ENCODE measurements around the gene LEFTY1. TPM values are rescaled to one million over a fixed set of nuclear protein-coding genes. Genes with fewer than 3 reads are reported as not detected.
A peak's percentile ranks its signal among the peaks of the same experiment; 100 is the strongest.

The LEFTY1 gene
- polyA plus RNA-seq, 2 donors, result 0.02 to 0.10 TPM

DNA sequence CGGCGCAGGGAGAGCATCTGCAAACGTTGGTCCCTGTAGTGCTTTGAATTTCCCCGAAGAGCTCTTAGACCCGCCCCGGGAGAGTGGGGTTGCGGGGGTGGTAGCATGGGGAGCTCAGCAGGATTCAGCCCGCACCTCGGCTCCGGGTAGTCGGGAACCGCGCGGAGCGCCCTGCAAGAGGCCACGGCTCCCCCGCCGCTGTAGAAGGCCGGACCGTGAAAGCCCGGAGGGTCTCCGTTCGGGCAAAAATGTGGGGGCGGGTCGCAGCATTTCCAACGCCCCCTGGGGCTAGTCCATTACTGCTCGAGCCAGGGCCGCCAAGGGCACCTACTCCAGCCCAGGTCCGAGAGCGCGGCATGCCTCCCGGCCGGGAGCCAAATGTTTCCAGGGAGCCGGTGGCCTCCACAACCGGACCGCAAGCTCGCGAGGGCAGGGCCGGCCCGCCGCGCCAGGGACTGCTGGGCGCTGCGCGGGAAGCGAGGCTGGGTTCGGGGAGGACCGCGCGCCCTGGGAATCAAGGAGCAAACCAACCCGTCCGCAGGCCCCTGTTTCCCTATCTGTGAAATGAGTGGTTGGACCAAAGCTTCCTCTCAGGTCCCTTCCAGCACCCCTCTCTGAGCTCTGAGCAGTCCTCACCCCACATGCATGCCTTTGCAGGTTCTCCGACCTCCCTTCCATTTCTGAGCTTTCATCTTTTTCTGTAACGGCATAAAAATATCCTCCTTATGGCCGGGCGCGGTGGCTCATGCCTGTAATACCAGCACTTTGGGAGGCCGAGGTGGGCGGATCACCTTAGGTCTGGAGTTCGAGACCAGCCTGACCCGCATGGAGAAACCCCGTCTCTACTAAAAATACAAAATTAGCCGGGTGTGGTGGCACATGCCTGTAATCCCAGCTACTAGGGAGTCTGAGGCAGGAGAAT, 6.0 kb downstream of the LEFTY1 start:
- peaks cover 0 to 2% of the 10 kb centered on the region in 2 donors for H3K36me3 ChIP-seq (ENCODE audit: control insufficient read depth in 2 of 2, insufficient read depth in 2 of 2, low read length in 1 of 2)
- H3K4me1 ChIP-seq (ENCODE audit: control insufficient read depth in 2 of 2, insufficient read depth in 2 of 2, low read length in 1 of 2), result peaks cover 9 to 21% of the 10 kb centered on the region in 2 donors
- WGBS, 2 donors, result 5% methylated on average over 54 to 63 of the region's 63 CpGs
- no peaks in the 10 kb centered on the region for H3K9me3 ChIP-seq (ENCODE audit: control insufficient read depth in 2 of 2, insufficient read depth in 1 of 2, low read depth in 1 of 2, low read length in 1 of 2)
- no peaks in the 10 kb centered on the region for H3K27me3 ChIP-seq (ENCODE audit: control insufficient read depth in 1 of 2, insufficient read depth in 2 of 2, low read length in 2 of 2)
- H3K4me3 ChIP-seq (ENCODE audit: low read depth in 1 of 2, low read length in 2 of 2), result peak overlapping the region; percentile 90 to 98
- H3K27ac ChIP-seq (ENCODE audit: low read depth in 2 of 2, low read length in 1 of 2), result peak overlapping the region; percentile 82 to 88

DNA sequence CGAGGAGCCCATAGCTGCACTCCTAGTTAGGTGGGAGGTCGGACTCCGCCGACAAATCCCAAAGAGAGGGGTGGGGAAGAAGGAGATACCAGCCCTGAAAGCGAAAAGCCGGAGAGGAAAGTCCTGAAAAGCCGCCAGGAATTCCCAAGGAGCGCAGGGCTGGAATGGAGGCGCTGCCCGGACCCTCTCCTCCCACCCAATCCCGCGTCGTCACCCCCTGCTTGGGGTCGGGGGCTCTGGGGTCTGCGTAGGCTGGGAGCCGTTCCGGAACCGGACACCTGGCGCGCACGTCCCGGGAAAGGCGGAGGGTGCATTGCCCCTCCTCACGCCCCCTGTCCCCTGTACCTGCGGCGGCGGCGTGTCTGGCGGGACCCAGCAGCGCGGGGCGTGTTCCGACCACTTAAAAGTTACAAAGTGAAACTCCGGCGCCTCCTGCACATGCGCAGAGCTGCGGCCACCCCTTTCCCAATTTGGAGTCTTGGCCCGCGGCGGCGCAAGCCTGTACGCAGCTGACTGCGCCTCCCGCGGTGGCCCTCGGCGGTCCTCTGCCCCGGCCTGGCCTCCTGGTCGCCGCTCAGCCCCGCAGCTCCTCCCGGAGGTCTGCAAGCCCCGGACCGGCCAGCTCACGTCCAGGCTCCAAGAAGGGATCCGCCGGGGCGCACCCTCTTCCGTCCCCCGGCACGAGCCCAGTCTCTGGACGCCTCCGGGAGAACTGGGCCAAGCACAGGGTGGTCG, 6.8 kb downstream of the LEFTY1 start, which contains the start of gene TMEM63A:
TMEM63A (minus strand) TSS at position 422 of the 735 bp plus-strand sequence. CDS start 4,800 bp downstream, outside the sequence.
- 0 to 1% methylated on average over 55 to 64 of the region's 64 CpGs for WGBS, 2 donors
- peak within 1 kb of the TSS; percentile 82 to 88 for H3K27ac ChIP-seq (ENCODE audit: low read depth in 2 of 2, low read length in 1 of 2)
- H3K4me3 ChIP-seq (ENCODE audit: low read depth in 1 of 2, low read length in 2 of 2), result peak within 1 kb of the TSS; percentile 90 to 98
- no peaks in the 10 kb centered on the region for H3K27me3 ChIP-seq (ENCODE audit: control insufficient read depth in 1 of 2, insufficient read depth in 2 of 2, low read length in 2 of 2)
- H3K4me1 ChIP-seq (ENCODE audit: control insufficient read depth in 2 of 2, insufficient read depth in 2 of 2, low read length in 1 of 2), result peaks cover 9 to 23% of the 10 kb centered on the region in 2 donors
- H3K36me3 ChIP-seq (ENCODE audit: control insufficient read depth in 2 of 2, insufficient read depth in 2 of 2, low read length in 1 of 2), result peaks cover 0 to 5% of the 10 kb centered on the region in 2 donors
- H3K9me3 ChIP-seq (ENCODE audit: control insufficient read depth in 2 of 2, insufficient read depth in 1 of 2, low read depth in 1 of 2, low read length in 1 of 2), result no peaks in the 10 kb centered on the region

DNA sequence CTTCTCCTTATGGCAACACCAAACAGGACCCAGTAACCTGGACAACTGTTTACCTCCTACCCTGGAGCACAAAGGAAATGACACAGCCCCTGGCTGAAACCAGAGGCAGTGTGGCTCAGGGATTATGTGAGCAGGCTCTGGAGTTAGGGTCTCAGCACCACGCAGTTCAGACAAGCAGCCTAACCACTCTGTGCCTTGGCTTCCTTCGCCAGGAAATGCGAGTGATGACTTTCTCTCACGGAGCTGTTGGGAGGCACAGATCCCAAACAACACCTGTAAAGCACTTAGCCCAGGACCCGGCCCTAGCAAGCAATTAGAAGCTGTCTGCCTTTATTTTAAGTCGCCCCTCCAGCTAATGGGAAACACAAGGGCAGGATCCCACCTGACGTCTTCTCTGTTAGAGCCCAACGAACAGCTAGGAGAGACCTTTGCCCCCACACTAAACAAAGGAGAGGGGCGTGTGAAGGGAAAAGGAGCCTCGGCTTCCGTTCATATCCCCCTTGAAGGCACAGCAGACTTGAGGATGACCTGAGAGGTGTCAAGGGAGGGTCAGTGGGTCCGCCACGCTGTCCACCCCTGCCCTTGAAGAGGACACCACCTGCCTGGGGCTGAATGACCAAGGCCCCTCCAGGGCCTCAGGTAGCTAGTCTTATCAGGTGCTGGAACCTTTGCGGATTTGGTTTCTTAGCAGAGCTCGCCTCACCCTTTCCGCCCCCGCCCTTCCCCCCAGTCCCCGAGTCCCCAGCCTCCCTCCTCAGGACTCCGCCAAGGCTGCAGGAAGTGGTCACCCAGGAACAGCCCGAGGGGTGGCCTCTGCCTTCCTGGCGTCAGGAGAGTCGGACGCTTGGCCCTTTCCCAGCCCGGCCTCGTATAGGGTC, 7.6 kb downstream of the LEFTY1 start:
- Histone ChIP-seq H3K27me3 (ENCODE audit: control insufficient read depth in 1 of 2, insufficient read depth in 2 of 2, low read length in 2 of 2) (no peaks in the 10 kb centered on the region), H3K4me1 (ENCODE audit: control insufficient read depth in 2 of 2, insufficient read depth in 2 of 2, low read length in 1 of 2) (peaks cover 11 to 23% of the 10 kb centered on the region in 2 donors), H3K9me3 (ENCODE audit: control insufficient read depth in 2 of 2, insufficient read depth in 1 of 2, low read depth in 1 of 2, low read length in 1 of 2) (no peaks in the 10 kb centered on the region), H3K4me3 (ENCODE audit: low read depth in 1 of 2, low read length in 2 of 2) (peak overlapping the region; percentile 90 to 98), H3K27ac (ENCODE audit: low read depth in 2 of 2, low read length in 1 of 2) (peak overlapping the region; percentile 82 to 88), H3K36me3 (ENCODE audit: control insufficient read depth in 2 of 2, insufficient read depth in 2 of 2, low read length in 1 of 2) (peaks cover 0 to 5% of the 10 kb centered on the region in 2 donors)
- WGBS, 2 donors, result 3 to 8% methylated on average over 25 of the region's 25 CpGs

DNA sequence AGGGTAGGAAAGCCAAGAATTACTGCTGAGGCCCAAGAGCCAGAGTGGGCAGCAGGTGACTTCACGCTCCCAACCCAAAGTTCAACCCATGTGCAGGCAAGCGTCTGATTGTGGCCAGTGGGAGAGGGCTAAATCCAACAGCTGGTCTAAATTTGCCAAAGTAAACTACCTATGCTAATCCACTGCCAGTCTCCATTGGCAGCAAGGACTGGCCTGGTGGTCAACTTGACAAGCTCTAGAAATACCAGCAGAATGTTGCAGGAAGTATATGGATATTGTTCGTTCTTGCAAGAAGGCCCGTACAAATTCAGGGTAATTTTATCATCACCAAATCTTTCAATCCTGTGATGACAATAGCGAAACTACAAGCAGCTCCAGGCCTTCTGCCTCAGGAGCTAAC, 8.3 kb downstream of the LEFTY1 start:
- H3K27me3 ChIP-seq (ENCODE audit: control insufficient read depth in 1 of 2, insufficient read depth in 2 of 2, low read length in 2 of 2), result no peaks in the 10 kb centered on the region
- peak overlapping the region in 1 of 2 donors; percentile 88 for H3K27ac ChIP-seq (ENCODE audit: low read depth in 2 of 2, low read length in 1 of 2)
- 46 to 67% methylated on average over 5 of the region's 5 CpGs for whole genome bisulfite sequencing, 2 donors
- peaks cover 0 to 5% of the 10 kb centered on the region in 2 donors for H3K36me3 ChIP-seq (ENCODE audit: control insufficient read depth in 2 of 2, insufficient read depth in 2 of 2, low read length in 1 of 2)
- peaks cover 11 to 26% of the 10 kb centered on the region in 2 donors for H3K4me1 ChIP-seq (ENCODE audit: control insufficient read depth in 2 of 2, insufficient read depth in 2 of 2, low read length in 1 of 2)
- H3K9me3 ChIP-seq (ENCODE audit: control insufficient read depth in 2 of 2, insufficient read depth in 1 of 2, low read depth in 1 of 2, low read length in 1 of 2), result no peaks in the 10 kb centered on the region
- no peak overlapping the region for H3K4me3 ChIP-seq (ENCODE audit: low read depth in 1 of 2, low read length in 2 of 2)

DNA sequence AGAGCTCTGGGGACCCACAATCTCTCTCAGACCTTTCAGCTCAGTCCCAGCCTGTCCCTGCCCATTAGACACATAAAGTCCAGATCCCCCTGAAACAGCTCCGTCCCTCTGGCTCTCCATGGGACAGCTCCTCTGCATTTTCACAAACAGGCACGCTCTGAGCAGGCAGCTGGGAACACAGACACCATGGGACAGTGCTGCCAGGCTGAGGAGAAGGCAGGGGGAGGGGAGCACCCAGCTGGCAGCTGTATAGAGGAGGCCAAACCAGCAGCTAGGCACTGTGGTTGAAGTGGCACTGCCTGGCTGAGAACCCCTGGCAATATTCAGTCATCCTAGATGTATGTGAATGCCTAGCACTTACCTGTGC, 8.7 kb downstream of the LEFTY1 start:
- WGBS, 2 donors, result 59 to 86% methylated on average over 2 of the region's 2 CpGs
- Histone ChIP-seq H3K9me3 (ENCODE audit: control insufficient read depth in 2 of 2, insufficient read depth in 1 of 2, low read depth in 1 of 2, low read length in 1 of 2) (no peaks in the 10 kb centered on the region), H3K4me3 (ENCODE audit: low read depth in 1 of 2, low read length in 2 of 2) (no peak overlapping the region), H3K4me1 (ENCODE audit: control insufficient read depth in 2 of 2, insufficient read depth in 2 of 2, low read length in 1 of 2) (peaks cover 11 to 26% of the 10 kb centered on the region in 2 donors), H3K27ac (ENCODE audit: low read depth in 2 of 2, low read length in 1 of 2) (no peak overlapping the region), H3K36me3 (ENCODE audit: control insufficient read depth in 2 of 2, insufficient read depth in 2 of 2, low read length in 1 of 2) (peaks cover 0 to 5% of the 10 kb centered on the region in 2 donors), H3K27me3 (ENCODE audit: control insufficient read depth in 1 of 2, insufficient read depth in 2 of 2, low read length in 2 of 2) (no peaks in the 10 kb centered on the region)

DNA sequence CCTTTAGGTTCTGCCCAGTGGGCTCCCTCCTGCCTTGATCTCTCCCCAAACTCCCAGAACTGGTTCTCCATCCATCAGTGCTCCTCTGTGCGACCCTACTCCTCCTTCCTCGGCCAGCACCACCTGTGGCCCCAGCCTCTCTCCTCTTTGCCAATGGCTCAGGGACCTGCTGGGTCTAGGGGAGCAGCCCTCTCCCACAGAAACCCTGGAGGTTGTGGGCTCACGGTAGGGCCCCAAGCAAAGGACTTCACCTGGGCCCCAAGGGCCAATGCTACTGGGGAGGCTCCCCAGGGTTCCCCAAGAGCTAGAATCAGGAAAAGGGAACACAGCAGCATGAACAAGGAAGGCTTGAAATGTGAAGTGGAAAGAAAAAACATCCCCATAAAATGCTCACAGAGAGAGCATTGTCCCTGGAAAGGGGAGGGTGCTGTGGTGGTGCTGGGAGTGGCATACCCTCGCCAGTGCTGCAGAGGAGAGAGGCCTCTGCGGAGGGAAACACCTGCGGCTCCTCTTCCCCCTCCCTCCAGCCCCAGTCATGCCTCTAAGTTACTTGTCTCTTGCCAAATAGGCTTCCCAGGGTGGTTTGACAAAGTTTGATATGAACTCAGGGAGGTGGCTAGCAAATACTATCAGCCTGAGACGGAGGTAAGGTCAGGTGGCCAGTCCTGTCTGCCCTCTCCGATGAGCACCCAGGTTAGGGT, 9.3 kb downstream of the LEFTY1 start:
- 58 to 73% methylated on average over 8 of the region's 8 CpGs for WGBS, 2 donors
- Histone ChIP-seq H3K27ac (ENCODE audit: low read depth in 2 of 2, low read length in 1 of 2) (no peak overlapping the region), H3K27me3 (ENCODE audit: control insufficient read depth in 1 of 2, insufficient read depth in 2 of 2, low read length in 2 of 2) (no peaks in the 10 kb centered on the region), H3K36me3 (ENCODE audit: control insufficient read depth in 2 of 2, insufficient read depth in 2 of 2, low read length in 1 of 2) (peaks cover 0 to 5% of the 10 kb centered on the region in 2 donors), H3K4me1 (ENCODE audit: control insufficient read depth in 2 of 2, insufficient read depth in 2 of 2, low read length in 1 of 2) (peaks cover 14 to 30% of the 10 kb centered on the region in 2 donors), H3K4me3 (ENCODE audit: low read depth in 1 of 2, low read length in 2 of 2) (no peak overlapping the region), H3K9me3 (ENCODE audit: control insufficient read depth in 2 of 2, insufficient read depth in 1 of 2, low read depth in 1 of 2, low read length in 1 of 2) (no peaks in the 10 kb centered on the region)

DNA sequence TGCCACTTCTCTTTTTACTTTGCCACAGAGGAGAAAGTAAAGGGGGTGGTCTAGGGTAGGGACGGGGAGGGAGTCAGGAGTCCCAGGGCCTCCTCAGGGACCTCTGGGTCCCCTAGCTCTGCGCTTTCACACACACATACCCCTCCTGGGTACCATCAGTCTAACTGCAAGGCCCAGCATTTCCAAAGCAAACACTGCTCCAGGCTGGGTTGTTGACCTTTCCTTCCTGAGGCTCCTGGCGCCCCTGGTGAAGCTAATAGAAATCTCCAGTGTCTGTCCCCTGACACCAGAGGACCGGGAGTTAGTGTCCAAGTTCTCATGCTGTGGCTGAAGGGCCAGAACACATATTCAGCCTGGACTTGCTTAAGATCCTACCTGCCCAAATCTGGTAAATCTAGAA, 10.7 kb downstream of the LEFTY1 start:
- no peak overlapping the region for H3K27ac ChIP-seq (ENCODE audit: low read depth in 2 of 2, low read length in 1 of 2)
- 67 to 87% methylated on average over 4 of the region's 4 CpGs for WGBS, 2 donors
- H3K27me3 ChIP-seq (ENCODE audit: control insufficient read depth in 1 of 2, insufficient read depth in 2 of 2, low read length in 2 of 2), result no peaks in the 10 kb centered on the region
- no peak overlapping the region for H3K4me3 ChIP-seq (ENCODE audit: low read depth in 1 of 2, low read length in 2 of 2)
- H3K36me3 ChIP-seq (ENCODE audit: control insufficient read depth in 2 of 2, insufficient read depth in 2 of 2, low read length in 1 of 2), result peaks cover 0 to 11% of the 10 kb centered on the region in 2 donors
- no peaks in the 10 kb centered on the region for H3K9me3 ChIP-seq (ENCODE audit: control insufficient read depth in 2 of 2, insufficient read depth in 1 of 2, low read depth in 1 of 2, low read length in 1 of 2)
- peaks cover 16 to 35% of the 10 kb centered on the region in 2 donors for H3K4me1 ChIP-seq (ENCODE audit: control insufficient read depth in 2 of 2, insufficient read depth in 2 of 2, low read length in 1 of 2)

DNA sequence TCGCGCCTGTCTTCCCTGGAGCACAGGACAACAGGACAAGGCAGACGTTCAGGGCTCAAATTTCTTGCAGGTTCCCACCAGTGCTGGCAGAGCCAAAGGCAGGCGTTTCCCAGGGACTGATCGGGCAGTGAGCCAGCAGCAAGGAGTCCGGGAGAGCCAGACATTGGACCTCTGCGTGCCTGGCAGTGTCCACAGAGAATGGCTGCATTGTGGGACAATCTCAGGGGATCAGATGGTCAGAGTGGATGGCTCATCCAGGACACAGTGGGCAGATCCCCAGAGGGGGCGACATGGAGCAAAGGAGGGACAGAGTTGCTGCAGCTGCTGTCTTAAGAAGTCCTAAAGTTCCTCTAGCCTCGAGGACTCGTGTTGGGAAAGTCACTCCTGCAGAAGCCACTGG, 11.4 kb downstream of the LEFTY1 start:
- no peak overlapping the region for H3K4me3 ChIP-seq (ENCODE audit: low read depth in 1 of 2, low read length in 2 of 2)
- 36 to 44% methylated on average over 10 of the region's 10 CpGs for WGBS, 2 donors
- no peaks in the 10 kb centered on the region for H3K27me3 ChIP-seq (ENCODE audit: control insufficient read depth in 1 of 2, insufficient read depth in 2 of 2, low read length in 2 of 2)
- H3K36me3 ChIP-seq (ENCODE audit: control insufficient read depth in 2 of 2, insufficient read depth in 2 of 2, low read length in 1 of 2), result peaks cover 3 to 14% of the 10 kb centered on the region in 2 donors
- H3K9me3 ChIP-seq (ENCODE audit: control insufficient read depth in 2 of 2, insufficient read depth in 1 of 2, low read depth in 1 of 2, low read length in 1 of 2), result no peaks in the 10 kb centered on the region
- peaks cover 16 to 35% of the 10 kb centered on the region in 2 donors for H3K4me1 ChIP-seq (ENCODE audit: control insufficient read depth in 2 of 2, insufficient read depth in 2 of 2, low read length in 1 of 2)
- H3K27ac ChIP-seq (ENCODE audit: low read depth in 2 of 2, low read length in 1 of 2), result no peak overlapping the region

Data from esophagus (tissue), 2 donors.